Neural progenitor cell (in vitro differentiated cells): ENCODE data around the gene METTL25.
A peak's percentile ranks its signal among the peaks of the same experiment; 100 is the strongest.

Source experiments
- CTCF ChIP-seq: fragments of 200-600 bp; sonication (generic); IDR thresholded peaks from 2 replicates; pipeline ENCODE4 v1.5.1; 2017; ENCODE audit warnings: antibody characterized with exemption, mild to moderate bottlenecking
- EZH2 ChIP-seq: fragments of 200-600 bp; sonication (generic); IDR thresholded peaks from 2 replicates; pipeline ENCODE4 v1.6.1; 2017; ENCODE audit warnings: antibody characterized with exemption, mild to moderate bottlenecking, moderate library complexity

GRCh38 chr12:82517027-82517426 lies 158.7 kb downstream of the METTL25 start:
- TF ChIP-seq CTCF: peak; percentile 62
- TF ChIP-seq EZH2: no peak
